VCaP (cell line): ENCODE measurements around the gene ATXN10.

Experiments used
- H3K27ac ChIP-seq: fragments of 450-650 bp; 2 replicates; pipeline ENCODE4 v1.5.1; 2017
- CTCF ChIP-seq: fragments of 450-650 bp; conservative IDR thresholded peaks from 2 replicates; pipeline ENCODE4 v1.5.1; 2017; ENCODE audit warnings: mild to moderate bottlenecking, moderate library complexity

ATXN10 gene

GRCh38 chr22:45861259-45861658 lies 189.6 kb downstream of the ATXN10 start:
- no peak for TF ChIP-seq CTCF
- no peak overlapping the region for H3K27ac ChIP-seq

- TF ChIP-seq CTCF: peak; percentile 72
- H3K27ac ChIP-seq: no peak overlapping the region; the same call in 1 of the 2 replicates
Measured at GRCh38 chr22:45863981-45864751, 192.5 kb downstream of the ATXN10 start.

- TF ChIP-seq CTCF: no peak
- no peak overlapping the region for H3K27ac ChIP-seq
Measured at GRCh38 chr22:45864959-45865476, 193.4 kb downstream of the ATXN10 start.

GRCh38 chr22:45865561-45866125 lies 194.0 kb downstream of the ATXN10 start:
- no peak for TF ChIP-seq CTCF
- H3K27ac ChIP-seq: no peak overlapping the region

- no peak overlapping the region for H3K27ac ChIP-seq
- TF ChIP-seq CTCF: no peak
Measured at GRCh38 chr22:45866126-45866645, 194.6 kb downstream of the ATXN10 start.

DNA sequence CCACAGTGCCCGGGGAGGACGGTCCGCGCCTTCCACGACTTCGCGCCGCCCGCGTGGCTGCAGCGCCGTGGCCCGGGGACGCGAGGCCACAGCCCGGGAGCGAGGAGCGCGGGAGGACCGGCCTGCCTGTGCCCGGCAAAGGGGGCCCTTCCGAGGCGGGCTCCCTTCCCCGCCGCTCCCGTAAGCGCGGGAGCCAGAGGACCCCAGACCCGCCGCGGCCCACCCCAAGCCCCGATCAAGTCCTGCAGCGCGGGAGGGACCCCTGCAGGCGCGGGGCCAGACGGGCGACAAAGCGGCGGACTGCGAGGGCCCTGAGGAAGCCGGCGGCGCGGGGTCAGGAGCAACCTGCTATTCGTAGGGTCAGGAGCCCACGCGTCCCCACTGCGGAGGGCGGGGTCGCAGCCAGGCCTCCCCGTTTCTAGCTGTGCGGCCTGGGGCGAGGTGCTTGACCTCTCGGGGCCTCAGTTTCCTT lies 195.0 kb downstream of the ATXN10 start:
- no peak overlapping the region for H3K27ac ChIP-seq
- TF ChIP-seq CTCF: no peak

GRCh38 chr22:45867118-45867905 lies 195.7 kb downstream of the ATXN10 start:
- 0 out of 2 replicates have a peak, but pooled peaks have one; percentile 12 for TF ChIP-seq CTCF

More at GRCh38 chr22:45867118-45867905, 195.7 kb downstream of the ATXN10 start:
- H3K27ac ChIP-seq: no peak overlapping the region
